Bronchial epithelial cell (primary cell): ENCODE data around the gene MRPL3. TPM values are rescaled to one million over a fixed set of nuclear protein-coding genes. Genes with fewer than 3 reads are reported as not detected.
A peak's percentile ranks its signal among the peaks of the same experiment; 100 is the strongest.

Source experiments
- DNase-seq: peaks from one replicate; pipeline ENCODE4 v3.0.0-alpha.2; 2010; ENCODE audit warnings: low read depth
- FAIRE-seq: peaks from 2 replicates; lab custom pipeline; 2011; peaks lifted over from hg19 to GRCh38; lab: Jason Lieb, UNC
- H3K27me3 ChIP-seq: 2 replicates; pipeline ENCODE4 v1.5.1; 2011; ENCODE audit warnings: low read length; ENCODE audit not compliant: control insufficient read depth, insufficient read depth
- H3K36me3 ChIP-seq: 2 replicates; pipeline ENCODE4 v1.5.1; 2011; ENCODE audit warnings: low read length; ENCODE audit not compliant: control insufficient read depth, insufficient read depth
- H3K4me3 ChIP-seq: 2 replicates; pipeline ENCODE4 v1.5.1; 2011; ENCODE audit warnings: mild to moderate bottlenecking, low read depth, low read length, control low read depth
- CTCF ChIP-seq: IDR thresholded peaks from 2 replicates; pipeline ENCODE4 v1.5.1; 2011; ENCODE audit warnings: mild to moderate bottlenecking, moderate library complexity, low read length, control low read depth, inconsistent platforms; ENCODE audit not compliant: insufficient read depth, severe bottlenecking
- total RNA-seq: library from RNA; depleted of rRNA; stranded (reverse); fragments of >200 nt; gene quantifications from 2 replicates; pipeline ENCODE4 v1.2.1, GENCODE V29; 2014

The MRPL3 gene
- total RNA-seq, 1 donor from 2014 or later, result 119 TPM

GRCh38 chr3:131538968-131539367, 36.2 kb upstream of the MRPL3 start:
- H3K27me3 ChIP-seq, result no peaks in the 10 kb centered on the region
- no peak for DNase-seq
- no peak for TF ChIP-seq CTCF
- no peaks in the 10 kb centered on the region for H3K36me3 ChIP-seq
- no peak for FAIRE-seq
- no peak overlapping the region for H3K4me3 ChIP-seq

- TF ChIP-seq CTCF, result no peak
- DNase-seq (no peak), FAIRE-seq (no peak)
- Histone ChIP-seq H3K27me3 (no peaks in the 10 kb centered on the region), H3K4me3 (no peak overlapping the region), H3K36me3 (no peaks in the 10 kb centered on the region)
These were observed 34.8 kb upstream of the MRPL3 start for GRCh38 chr3:131537531-131537930.

GRCh38 chr3:131535596-131535995, 32.8 kb upstream of the MRPL3 start:
- no peak for TF ChIP-seq CTCF
- Histone ChIP-seq H3K4me3 (no peak overlapping the region), H3K36me3 (no peaks in the 10 kb centered on the region), H3K27me3 (no peaks in the 10 kb centered on the region)
- FAIRE-seq (no peak), DNase-seq (peak; percentile 84)

GRCh38 chr3:131535131-131535530, 32.4 kb upstream of the MRPL3 start:
- no peak for TF ChIP-seq CTCF
- FAIRE-seq (no peak), DNase-seq (peak; percentile 13)
- Histone ChIP-seq H3K4me3 (no peak overlapping the region), H3K27me3 (no peaks in the 10 kb centered on the region), H3K36me3 (no peaks in the 10 kb centered on the region)

- no peak for DNase-seq
- Histone ChIP-seq H3K36me3 (no peaks in the 10 kb centered on the region), H3K27me3 (no peaks in the 10 kb centered on the region), H3K4me3 (no peak overlapping the region)
- TF ChIP-seq CTCF, result no peak
- no peak for FAIRE-seq
These were observed 29.9 kb upstream of the MRPL3 start for GRCh38 chr3:131532645-131533044.

- Histone ChIP-seq H3K4me3 (no peak overlapping the region), H3K27me3 (no peaks in the 10 kb centered on the region), H3K36me3 (no peaks in the 10 kb centered on the region)
- DNase-seq (no peak), FAIRE-seq (no peak)
- no peak for TF ChIP-seq CTCF
These were observed 28.1 kb upstream of the MRPL3 start for GRCh38 chr3:131530843-131531242.
